Thymus (tissue), 11 donors: ENCODE data around the gene HCRTR1. TPM values are rescaled to one million over a fixed set of nuclear protein-coding genes. Genes with fewer than 3 reads are reported as not detected.
A peak's percentile ranks its signal among the peaks of the same experiment; 100 is the strongest.

Experiments used
- DNase-seq, 9 donors: peaks; one replicate each; pipeline ENCODE4 v3.0.0-alpha.2; 2013; ENCODE audit warnings: low spot score in 9 of 9, low read depth in 6 of 9, missing footprints in 1 of 9
- H3K27ac ChIP-seq, 2 donors: one replicate each; pipeline ENCODE4 v1.5.1; 2013; ENCODE audit warnings: control low read depth in 1 of 2, low read depth in 1 of 2, low read length in 1 of 2, mild to moderate bottlenecking in 1 of 2, moderate library complexity in 1 of 2
- H3K27me3 ChIP-seq, 2 donors: one replicate each; pipeline ENCODE4 v1.5.1; 2013; ENCODE audit warnings: low read length in 1 of 2; ENCODE audit not compliant: control insufficient read depth in 2 of 2, insufficient read depth in 1 of 2
- H3K36me3 ChIP-seq, 2 donors: one replicate each; pipeline ENCODE4 v1.5.1; 2013; ENCODE audit warnings: low read length in 1 of 2, mild to moderate bottlenecking in 1 of 2, moderate library complexity in 1 of 2; ENCODE audit not compliant: control insufficient read depth in 2 of 2, insufficient read depth in 2 of 2
- H3K4me1 ChIP-seq, 2 donors: one replicate each; pipeline ENCODE4 v1.5.1; 2013; ENCODE audit warnings: low read length in 2 of 2; ENCODE audit not compliant: control insufficient read depth in 2 of 2, insufficient read depth in 2 of 2
- H3K4me3 ChIP-seq, 2 donors: one replicate each; pipeline ENCODE4 v1.5.1; 2013; ENCODE audit warnings: low read length in 2 of 2, control low read depth in 1 of 2, mild to moderate bottlenecking in 1 of 2
- H3K9me3 ChIP-seq, 2 donors: one replicate each; pipeline ENCODE4 v1.5.1; 2013; ENCODE audit warnings: low read length in 1 of 2, mild to moderate bottlenecking in 1 of 2; ENCODE audit not compliant: control insufficient read depth in 2 of 2, insufficient read depth in 1 of 2
- WGBS: extraction: QIAGEN DNeasy Blood & Tissue Kit; methylation state at CpG from one replicate; pipeline ENCODE4 v1.1.7; 2013; 5-methylcytosine and 5-hydroxymethylcytosine counted together
- polyA plus RNA-seq: library from polyadenylated mRNA; stranded (reverse); fragments of 200-250 nt; gene quantifications from one replicate; pipeline ENCODE4 v1.2.3, GENCODE V29; 2013
- total RNA-seq: library from RNA; stranded (reverse); fragments of 120-200 nt; gene quantifications from one replicate; pipeline ENCODE4 v1.2.4, GENCODE V29; 2013
- donor health status: healthy.

The HCRTR1 gene
- total and polyA plus RNA-seq, 2 donors: 0.02 TPM; not detected in 1

DNA sequence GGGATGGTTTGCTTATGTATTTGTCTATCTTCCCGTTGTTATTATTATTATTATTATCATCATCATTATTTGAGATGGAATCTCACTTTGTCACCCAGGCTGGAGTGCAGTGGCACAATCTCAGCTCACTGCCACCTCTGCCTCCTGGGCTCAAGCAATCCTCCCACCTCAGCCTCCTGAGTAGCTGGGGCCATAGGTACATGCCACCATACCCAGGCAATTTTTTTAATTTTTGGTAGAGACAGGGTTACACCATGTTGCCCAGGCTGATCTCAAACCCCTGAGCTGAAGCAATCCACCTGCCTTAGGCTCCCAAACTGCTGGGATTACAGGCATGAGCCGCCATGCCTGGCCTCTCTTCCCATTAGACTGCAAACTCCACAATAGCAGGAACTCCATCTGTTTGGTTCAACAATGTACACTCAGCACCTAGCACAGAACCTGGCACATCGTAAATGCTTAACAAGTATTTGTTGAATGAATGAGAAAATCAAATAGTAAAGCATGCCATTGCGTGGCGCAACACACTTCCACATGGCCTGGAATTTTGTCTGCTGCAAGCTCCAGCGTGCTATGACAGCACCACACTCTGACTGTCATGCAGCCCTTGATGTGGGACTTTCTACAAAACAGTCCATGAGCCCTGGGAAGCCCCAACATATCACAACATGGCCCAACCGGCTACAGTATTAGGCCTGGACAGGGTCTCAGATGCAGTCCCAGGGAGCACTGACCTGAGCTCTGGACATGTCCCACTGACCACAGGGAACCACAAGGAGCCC, 45.0 kb upstream of the HCRTR1 start:
- Histone ChIP-seq H3K4me3 (no peak overlapping the region), H3K9me3 (no peaks in the 10 kb centered on the region), H3K27ac (peak overlapping the region in 1 of 2 donors; percentile 63), H3K27me3 (peaks cover 0 to 20% of the 10 kb centered on the region in 2 donors), H3K4me1 (peaks cover 2 to 20% of the 10 kb centered on the region in 2 donors), H3K36me3 (peaks cover 0 to 8% of the 10 kb centered on the region in 2 donors)
- DNase-seq: peak in 1 of 9 donors; percentile 13
- 94% methylated on average over 7 of the region's 7 CpGs for WGBS

DNA sequence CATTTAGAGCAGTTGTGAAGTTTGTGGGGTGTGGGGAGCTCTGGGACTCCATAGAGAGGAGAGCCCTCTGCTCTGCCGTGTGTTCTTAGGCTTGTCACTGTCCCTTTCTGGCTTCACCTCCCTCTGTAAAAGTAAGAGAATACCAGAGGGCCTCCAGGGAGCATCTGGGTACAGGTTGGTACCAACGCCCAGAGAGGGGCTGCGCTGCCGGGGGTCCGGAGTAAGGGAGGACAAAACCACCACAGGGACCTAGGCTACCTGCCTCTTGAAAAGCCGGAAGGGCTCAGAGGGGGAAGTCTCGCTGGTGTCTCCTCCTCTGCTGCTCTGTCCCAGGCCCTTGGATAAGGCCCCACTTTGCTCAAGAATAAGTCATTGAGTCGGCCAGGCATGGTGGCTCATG, 44.2 kb upstream of the HCRTR1 start:
- H3K4me3 ChIP-seq: no peak overlapping the region
- DNase-seq: no peak
- no peaks in the 10 kb centered on the region for H3K9me3 ChIP-seq
- H3K36me3 ChIP-seq: peaks cover 0 to 8% of the 10 kb centered on the region in 2 donors
- peak overlapping the region in 1 of 2 donors; percentile 63 for H3K27ac ChIP-seq
- H3K27me3 ChIP-seq: peaks cover 0 to 20% of the 10 kb centered on the region in 2 donors
- 98% methylated on average over 8 of the region's 8 CpGs for WGBS
- peaks cover 2 to 20% of the 10 kb centered on the region in 2 donors for H3K4me1 ChIP-seq

DNA sequence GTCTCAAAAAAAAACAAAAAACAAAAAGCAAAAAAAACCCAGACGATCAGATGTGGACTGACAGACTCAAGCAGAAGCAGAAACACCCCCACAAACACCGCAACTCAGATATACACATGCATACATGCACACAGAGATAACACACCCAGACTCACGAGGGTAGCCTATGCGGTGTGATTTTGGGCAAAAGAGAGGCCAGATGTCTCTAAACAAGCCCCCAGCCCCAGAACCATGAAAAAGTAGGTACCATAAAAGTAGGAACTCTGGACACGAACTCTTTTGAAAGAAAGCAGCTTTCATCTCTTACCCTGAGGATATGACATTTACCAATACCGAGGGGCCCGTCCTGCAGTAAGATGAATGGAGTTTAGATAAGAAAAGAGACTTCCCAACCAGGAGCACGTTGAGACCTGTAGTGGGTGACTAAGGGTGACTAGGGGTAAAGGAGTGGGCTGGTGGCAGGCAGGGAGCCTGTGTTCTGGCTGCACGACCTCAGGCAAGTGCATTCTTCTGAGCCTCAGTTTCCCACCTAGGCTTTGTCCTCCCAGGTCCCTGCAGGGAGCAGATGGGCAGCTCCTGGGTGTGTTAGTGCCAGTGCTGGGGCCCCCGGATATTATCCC, 42.6 kb upstream of the HCRTR1 start:
- 87% methylated on average over 10 of the region's 10 CpGs for WGBS
- Histone ChIP-seq H3K9me3 (no peaks in the 10 kb centered on the region), H3K36me3 (no peaks in the 10 kb centered on the region), H3K4me3 (no peak overlapping the region), H3K4me1 (peaks cover 2 to 22% of the 10 kb centered on the region in 2 donors), H3K27ac (no peak overlapping the region), H3K27me3 (peaks cover 0 to 20% of the 10 kb centered on the region in 2 donors)
- no peak for DNase-seq

DNA sequence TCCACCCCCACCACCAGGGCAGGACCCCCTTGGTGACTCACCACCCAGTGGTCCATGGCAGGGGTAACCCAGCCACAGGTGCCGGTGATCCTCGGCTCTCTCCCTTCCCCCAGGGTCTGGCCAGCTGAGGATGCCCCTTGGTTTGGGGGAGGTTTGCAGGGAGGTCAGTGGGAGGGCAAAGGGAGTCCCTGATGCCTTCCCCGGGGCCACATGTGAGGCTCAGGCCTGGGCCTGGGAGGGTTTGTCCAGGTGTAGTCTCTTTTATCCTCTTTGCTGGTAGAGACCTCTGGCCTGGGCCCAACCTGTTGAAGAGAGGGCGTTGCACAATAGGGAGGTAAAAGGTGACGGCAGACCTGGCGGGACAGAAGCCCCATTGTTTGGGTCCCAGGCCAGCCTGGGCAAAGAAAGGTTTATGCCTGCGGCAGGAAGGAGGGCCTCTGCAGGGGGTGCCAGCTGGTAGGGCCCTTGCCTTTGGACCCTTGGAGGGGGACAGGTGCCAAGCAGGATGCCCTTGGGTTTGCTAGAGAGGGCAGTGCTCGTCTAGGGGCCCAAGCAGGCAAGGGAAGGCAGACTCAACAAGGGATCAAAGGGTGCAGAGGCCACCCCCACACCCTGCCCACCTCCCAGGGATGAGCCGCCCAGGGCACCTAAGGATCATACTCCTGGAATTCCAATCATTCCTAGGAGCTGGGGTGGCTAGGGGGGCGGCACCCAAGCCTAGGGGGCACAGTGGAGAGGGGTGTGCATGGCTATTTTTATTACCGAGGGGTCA, 41.9 kb upstream of the HCRTR1 start:
- Histone ChIP-seq H3K4me3 (no peak overlapping the region), H3K4me1 (peaks cover 2 to 22% of the 10 kb centered on the region in 2 donors), H3K27ac (peak overlapping the region in 1 of 2 donors; percentile 36), H3K9me3 (no peaks in the 10 kb centered on the region), H3K36me3 (no peaks in the 10 kb centered on the region), H3K27me3 (peaks cover 0 to 20% of the 10 kb centered on the region in 2 donors)
- WGBS: 97% methylated on average over 11 of the region's 11 CpGs
- DNase-seq: no peak

DNA sequence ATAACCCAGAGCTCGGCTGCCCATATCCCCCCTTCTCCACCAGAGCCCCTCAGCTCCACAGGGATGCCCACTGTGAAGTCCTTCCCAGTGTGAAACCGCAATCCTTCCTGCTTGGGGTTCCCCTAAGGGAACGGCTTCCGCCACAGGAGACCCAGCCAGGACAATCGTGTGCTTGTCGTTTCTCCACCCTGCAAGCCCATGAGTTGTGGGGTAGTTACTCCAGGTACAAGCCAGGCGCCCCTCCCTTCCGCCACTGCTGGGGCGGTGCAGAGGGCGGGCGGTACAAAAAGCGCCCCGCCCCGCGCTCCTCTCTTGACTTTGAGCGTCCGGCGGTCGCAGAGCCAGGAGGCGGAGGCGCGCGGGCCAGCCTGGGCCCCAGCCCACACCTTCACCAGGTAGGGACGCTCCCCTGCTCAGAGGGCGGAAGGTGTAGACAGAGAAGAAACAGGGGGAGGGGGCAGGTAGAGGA, 41.3 kb upstream of the HCRTR1 start, which contains the start of gene TINAGL1:
TSS of gene TINAGL1 (plus strand) at position 315 of the 469 bp plus-strand sequence. CDS start 634 bp downstream, outside the sequence.
- H3K4me3 ChIP-seq: no peak within 1 kb of the TSS
- peak within 1 kb of the TSS in 1 of 2 donors; percentile 36 for H3K27ac ChIP-seq
- 23% methylated on average over 25 of the region's 25 CpGs for WGBS
- DNase-seq: peak in 2 of 9 donors; percentile 17 to 28
- no peaks in the 10 kb centered on the region for H3K9me3 ChIP-seq
- H3K36me3 ChIP-seq: no peaks in the 10 kb centered on the region
- peaks cover 2 to 22% of the 10 kb centered on the region in 2 donors for H3K4me1 ChIP-seq
- peaks cover 0 to 20% of the 10 kb centered on the region in 2 donors for H3K27me3 ChIP-seq

DNA sequence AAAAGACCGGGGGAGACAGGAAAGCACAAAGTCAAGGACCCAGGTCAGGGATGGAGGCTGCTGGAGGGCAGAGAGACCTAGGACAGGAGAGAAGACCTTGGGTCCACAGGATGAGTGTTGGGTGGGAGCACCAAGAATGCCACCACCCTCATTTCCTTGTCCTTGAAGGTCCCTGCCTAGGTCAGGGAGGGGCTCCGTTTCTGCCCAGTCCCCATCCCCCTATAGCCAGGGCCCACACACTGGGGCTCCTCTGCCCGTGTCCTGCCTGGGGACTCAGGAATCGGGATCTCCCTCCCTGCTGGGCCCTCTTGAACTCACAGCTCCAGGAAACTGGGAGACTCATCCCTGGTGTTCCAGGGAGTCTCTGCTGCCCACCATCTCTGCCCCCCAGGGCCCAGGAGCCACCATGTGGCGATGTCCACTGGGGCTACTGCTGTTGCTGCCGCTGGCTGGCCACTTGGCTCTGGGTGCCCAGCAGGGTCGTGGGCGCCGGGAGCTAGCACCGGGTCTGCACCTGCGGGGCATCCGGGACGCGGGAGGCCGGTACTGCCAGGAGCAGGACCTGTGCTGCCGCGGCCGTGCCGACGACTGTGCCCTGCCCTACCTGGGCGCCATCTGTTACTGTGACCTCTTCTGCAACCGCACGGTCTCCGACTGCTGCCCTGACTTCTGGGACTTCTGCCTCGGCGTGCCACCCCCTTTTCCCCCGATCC, 40.6 kb upstream of the HCRTR1 start:
- peaks cover 0 to 20% of the 10 kb centered on the region in 2 donors for H3K27me3 ChIP-seq
- no peak for DNase-seq
- no peak overlapping the region for H3K27ac ChIP-seq
- H3K36me3 ChIP-seq: no peaks in the 10 kb centered on the region
- 87% methylated on average over 27 of the region's 27 CpGs for WGBS
- H3K4me1 ChIP-seq: peaks cover 2 to 22% of the 10 kb centered on the region in 2 donors
- no peaks in the 10 kb centered on the region for H3K9me3 ChIP-seq
- no peak overlapping the region for H3K4me3 ChIP-seq

DNA sequence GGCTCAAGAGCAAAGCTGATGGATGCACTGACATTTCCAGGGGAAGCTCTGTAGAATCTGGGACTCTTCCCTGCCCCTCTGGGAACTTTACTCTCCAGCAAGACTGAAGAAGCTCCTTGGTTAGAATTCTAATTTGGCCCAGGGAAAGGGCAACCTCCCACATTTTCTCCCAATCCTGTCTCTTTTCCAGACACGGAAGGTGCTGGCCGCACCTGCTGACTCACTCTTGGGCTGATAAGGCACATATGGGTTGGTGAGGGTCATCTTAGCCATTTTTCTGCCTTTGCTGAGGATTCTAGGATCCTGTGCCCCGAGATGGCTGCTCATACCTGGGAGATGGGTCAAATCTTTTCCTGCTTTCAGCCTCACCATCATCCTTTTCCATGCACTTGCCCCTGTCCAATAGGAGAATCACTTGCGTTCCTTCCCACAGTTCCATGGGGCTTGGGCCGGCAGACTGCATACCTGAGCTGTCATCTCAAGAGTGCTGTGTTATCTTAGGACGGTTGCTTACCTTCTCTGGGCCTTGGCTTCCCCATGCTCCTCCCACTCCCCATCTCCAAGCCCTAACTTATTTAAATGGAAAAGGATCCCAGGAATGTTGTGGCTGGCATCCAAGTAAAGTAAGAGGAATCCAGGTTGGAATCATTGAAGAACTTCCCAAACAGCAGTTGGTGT, 39.8 kb upstream of the HCRTR1 start:
- Histone ChIP-seq H3K4me3 (no peak overlapping the region), H3K27me3 (peaks cover 0 to 20% of the 10 kb centered on the region in 2 donors), H3K9me3 (no peaks in the 10 kb centered on the region), H3K4me1 (peaks cover 2 to 22% of the 10 kb centered on the region in 2 donors), H3K36me3 (no peaks in the 10 kb centered on the region), H3K27ac (no peak overlapping the region)
- no peak for DNase-seq
- 94% methylated on average over 6 of the region's 6 CpGs for whole genome bisulfite sequencing

DNA sequence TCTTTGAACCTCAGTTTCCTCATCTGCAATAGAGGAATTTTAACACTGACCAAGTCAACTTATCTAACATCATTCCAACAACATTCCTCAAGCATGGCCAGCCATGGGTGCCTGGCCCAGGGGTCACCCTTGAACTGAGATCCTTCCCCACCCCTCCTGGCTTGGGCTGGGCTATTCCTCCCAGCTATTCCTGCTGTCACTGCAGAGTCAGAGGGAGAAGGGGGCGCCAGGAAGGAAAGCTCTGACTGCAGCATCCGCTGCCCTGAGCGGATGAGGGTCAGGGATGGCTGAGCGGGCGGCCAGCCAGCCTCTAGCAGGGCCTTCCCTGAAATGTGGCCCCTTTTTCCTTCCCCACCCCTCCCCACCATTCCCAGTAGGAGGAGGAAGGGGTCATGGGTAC, 38.1 kb upstream of the HCRTR1 start:
- no peak for DNase-seq
- Histone ChIP-seq H3K4me3 (no peak overlapping the region), H3K27ac (no peak overlapping the region), H3K4me1 (peaks cover 2 to 18% of the 10 kb centered on the region in 2 donors), H3K9me3 (no peaks in the 10 kb centered on the region), H3K27me3 (peaks cover 0 to 20% of the 10 kb centered on the region in 2 donors), H3K36me3 (no peaks in the 10 kb centered on the region)
- WGBS: 98% methylated on average over 5 of the region's 5 CpGs
